IMR-90 (cell line): ENCODE measurements around the gene PRDM15. TPM values are rescaled to one million over a fixed set of nuclear protein-coding genes. Genes with fewer than 3 reads are reported as not detected.

Experiments used
- ATAC-seq: fragments of 200-7000 bp; cut with Tn5 transposase; 2 replicates; pipeline ENCODE4 v1.9.1; 2020; ENCODE audit warnings: low read depth, mild to moderate bottlenecking, moderate library complexity
- BruUV-seq: library from RNA; stranded (reverse); fragments of 400-500 nt; replicated peaks from 2 replicates; lab custom pipeline; 2021; lab: Mats Ljungman, UMichigan
- CTCF ChIA-PET: fragments of 300-600 bp; formaldehyde crosslinking; extraction: SDS; loops from one replicate; lab custom pipeline; 2021; ENCODE audit warnings: antibody characterized with exemption; lab: Yijun Ruan, JAX
- POLR2A ChIA-PET: fragments of 300-600 bp; sonication (Branson Sonifier 250); formaldehyde crosslinking; loops from one replicate; lab custom pipeline; 2022; ENCODE audit warnings: antibody characterized with exemption; ENCODE audit not compliant: unreplicated experiment; lab: Charles Lee
- DNase-seq: peaks from one replicate; pipeline ENCODE4 v3.0.0; 2013
- H2AFZ ChIP-seq: replicated peaks from 2 replicates; pipeline ENCODE3; 2013; ENCODE audit warnings: low read length, mild to moderate bottlenecking; ENCODE audit not compliant: poor library complexity
- H2AK5ac ChIP-seq: 2 replicates; pipeline ENCODE4 v1.6.1; 2013; ENCODE audit warnings: low read depth, low read length, inconsistent platforms
- H2AK9ac ChIP-seq: replicated peaks from 2 replicates; pipeline ENCODE3; 2013; ENCODE audit warnings: mild to moderate bottlenecking, low read depth, low read length, moderate library complexity; ENCODE audit not compliant: poor library complexity
- H2BK120ac ChIP-seq: 2 replicates; pipeline ENCODE4 v1.6.1; 2013; ENCODE audit warnings: low read depth, low read length, inconsistent platforms
- H2BK15ac ChIP-seq: 3 replicates; pipeline ENCODE4 v1.6.1; 2013; ENCODE audit warnings: low read depth, low read length, inconsistent platforms
- H2BK20ac ChIP-seq: 2 replicates; pipeline ENCODE4 v1.6.1; 2013; ENCODE audit warnings: low read depth, mild to moderate bottlenecking, inconsistent platforms, low read length, moderate library complexity
- H2BK5ac ChIP-seq: 2 replicates; pipeline ENCODE4 v1.6.1; 2013; ENCODE audit warnings: mild to moderate bottlenecking, low read depth, low read length, inconsistent platforms; ENCODE audit not compliant: poor library complexity, severe bottlenecking
- H3K14ac ChIP-seq: replicated peaks from 2 replicates; pipeline ENCODE4 v1.6.1; 2013; ENCODE audit warnings: low read depth, low read length, inconsistent platforms
- H3K18ac ChIP-seq: 2 replicates; pipeline ENCODE4 v1.6.1; 2013; ENCODE audit warnings: low read depth, low read length, control low read depth
- H3K23ac ChIP-seq: 2 replicates; pipeline ENCODE4 v1.6.1; 2013; ENCODE audit warnings: low read depth, low read length, inconsistent platforms
- H3K27ac ChIP-seq: 2 replicates; pipeline ENCODE4 v1.5.1; 2013; ENCODE audit warnings: mild to moderate bottlenecking, control low read depth, low read length; ENCODE audit not compliant: insufficient read depth
- H3K27me3 ChIP-seq: 2 replicates; pipeline ENCODE4 v1.6.1; 2013; ENCODE audit warnings: low read length; ENCODE audit not compliant: control insufficient read depth, insufficient read depth
- H3K36me3 ChIP-seq: 2 replicates; pipeline ENCODE4 v1.6.1; 2013; ENCODE audit warnings: low read length, mixed read lengths; ENCODE audit not compliant: control insufficient read depth, insufficient read depth
- H3K4ac ChIP-seq: 2 replicates; pipeline ENCODE4 v1.6.1; 2013; ENCODE audit warnings: low read depth, low read length, inconsistent platforms
- H3K4me1 ChIP-seq: 2 replicates; pipeline ENCODE4 v1.6.1; 2013; ENCODE audit warnings: low read length, mixed read lengths; ENCODE audit not compliant: control insufficient read depth, insufficient read depth
- H3K4me2 ChIP-seq: 2 replicates; pipeline ENCODE4 v1.6.1; 2013; ENCODE audit warnings: low read depth, mild to moderate bottlenecking, control low read depth, low read length, moderate library complexity
- H3K4me3 ChIP-seq: 2 replicates; pipeline ENCODE4 v1.5.1; 2013; ENCODE audit warnings: low read depth, mild to moderate bottlenecking, control low read depth, low read length, moderate library complexity; ENCODE audit not compliant: insufficient read depth
- H3K56ac ChIP-seq: 2 replicates; pipeline ENCODE4 v1.6.1; 2013; ENCODE audit warnings: low read length, inconsistent platforms; ENCODE audit not compliant: insufficient read depth; ENCODE audit errors: extremely low read depth
- H3K79me1 ChIP-seq, 2 experiments: 2 replicates each; pipeline ENCODE4 v1.6.1; 2013; ENCODE audit warnings: low read length in 2 of 2, inconsistent platforms in 1 of 2, low read depth in 1 of 2
- H3K9ac ChIP-seq: 2 replicates; pipeline ENCODE4 v1.6.1; 2013; ENCODE audit warnings: low read depth, low read length, control low read depth
- H3K9me1 ChIP-seq: 2 replicates; pipeline ENCODE4 v1.6.1; 2013; ENCODE audit warnings: low read length, inconsistent platforms; ENCODE audit not compliant: insufficient read depth
- H3K9me3 ChIP-seq: 2 replicates; pipeline ENCODE4 v1.6.1; 2013; ENCODE audit warnings: low read length; ENCODE audit not compliant: control insufficient read depth, insufficient read depth
- H4K20me1 ChIP-seq: 2 replicates; pipeline ENCODE4 v1.6.1; 2013; ENCODE audit warnings: low read length, inconsistent platforms; ENCODE audit not compliant: insufficient read depth
- H4K5ac ChIP-seq: 2 replicates; pipeline ENCODE4 v1.6.1; 2013; ENCODE audit warnings: mild to moderate bottlenecking, low read depth, low read length, control low read depth
- H4K8ac ChIP-seq, 2 experiments: 2 replicates each; pipeline ENCODE4 v1.6.1; 2013; ENCODE audit warnings: low read depth in 2 of 2, low read length in 2 of 2, control low read depth in 1 of 2, inconsistent platforms in 1 of 2
- H4K91ac ChIP-seq: 2 replicates; pipeline ENCODE4 v1.6.1; 2013; ENCODE audit warnings: low read depth, low read length, inconsistent platforms; ENCODE audit not compliant: insufficient read depth
- BHLHE40 ChIP-seq: fragments of 150-350 bp; IDR thresholded peaks from 2 replicates; pipeline ENCODE4 v1.6.1; 2016; ENCODE audit warnings: mild to moderate bottlenecking, low read depth, low read length
- CEBPB ChIP-seq: IDR thresholded peaks from 2 replicates; pipeline ENCODE4 v1.6.1; 2012; ENCODE audit warnings: low read depth, low read length, improper control_type of control experiment
- CHD1 ChIP-seq: IDR thresholded peaks from 2 replicates; pipeline ENCODE4 v1.6.1; 2012; ENCODE audit warnings: low read depth, low read length, improper control_type of control experiment
- CTCF ChIP-seq: conservative IDR thresholded peaks from 2 replicates; pipeline ENCODE4 v1.5.1; 2012; ENCODE audit warnings: mild to moderate bottlenecking, low read depth, low read length, improper control_type of control experiment
- ELK1 ChIP-seq: fragments of 150-350 bp; IDR thresholded peaks from 2 replicates; pipeline ENCODE4 v1.6.1; 2016; ENCODE audit warnings: low read depth, mild to moderate bottlenecking, low read length, moderate library complexity, borderline replicate concordance
- FOS ChIP-seq: fragments of 150-350 bp; IDR thresholded peaks from 2 replicates; pipeline ENCODE4 v1.6.1; 2016; ENCODE audit warnings: low read depth, low read length
- MAFK ChIP-seq: IDR thresholded peaks from 2 replicates; pipeline ENCODE4 v1.6.1; 2012; ENCODE audit warnings: low read depth, low read length, improper control_type of control experiment
- MAZ ChIP-seq: IDR thresholded peaks from 2 replicates; pipeline ENCODE4 v1.6.1; 2012; ENCODE audit warnings: low read depth, mild to moderate bottlenecking, low read length, improper control_type of control experiment, moderate library complexity, borderline replicate concordance
- MXI1 ChIP-seq: IDR thresholded peaks from 2 replicates; pipeline ENCODE4 v1.6.1; 2012; ENCODE audit warnings: low read depth, mild to moderate bottlenecking, low read length, moderate library complexity, borderline replicate concordance
- NFE2L2 ChIP-seq: fragments of 150-350 bp; IDR thresholded peaks from 2 replicates; pipeline ENCODE4 v1.6.1; 2016; ENCODE audit warnings: low read depth, mild to moderate bottlenecking, low read length
- POLR2A ChIP-seq: IDR thresholded peaks from 2 replicates; pipeline ENCODE4 v1.6.1; 2012; ENCODE audit warnings: mild to moderate bottlenecking, low read depth, low read length
- RAD21 ChIP-seq: IDR thresholded peaks from 2 replicates; pipeline ENCODE4 v1.6.1; 2012; ENCODE audit warnings: low read length, improper control_type of control experiment
- RCOR1 ChIP-seq: IDR thresholded peaks from 2 replicates; pipeline ENCODE4 v1.6.1; 2012; ENCODE audit warnings: mild to moderate bottlenecking, low read length, improper control_type of control experiment; ENCODE audit not compliant: insufficient replicate concordance
- RFX5 ChIP-seq: IDR thresholded peaks from 2 replicates; pipeline ENCODE4 v1.8.0; 2012; ENCODE audit warnings: low read depth, mild to moderate bottlenecking, low read length, moderate library complexity
- SMC3 ChIP-seq: fragments of 150-350 bp; IDR thresholded peaks from 2 replicates; pipeline ENCODE4 v1.6.1; 2016; ENCODE audit warnings: low read depth, mild to moderate bottlenecking, antibody characterized with exemption, low read length, moderate library complexity
- USF2 ChIP-seq: fragments of 150-350 bp; IDR thresholded peaks from 2 replicates; pipeline ENCODE4 v1.6.1; 2017; ENCODE audit warnings: mild to moderate bottlenecking, antibody characterized with exemption, low read length, low read depth
- WGBS, 2 experiments: methylation state at CpG; one replicate each; pipeline versions ENCODE4 v1.1.5 to v1.1.7; 2013; ENCODE audit warnings: missing lambda C conversion rate in 2 of 2; ENCODE audit not compliant: insufficient read length in 1 of 2; ENCODE audit errors: extremely low coverage in 2 of 2; 5-methylcytosine and 5-hydroxymethylcytosine counted together
- dilution Hi-C: fragments of 300-500 bp; cut with HindIII; formaldehyde crosslinking; loops from one replicate; pipeline ENCODE4 v1.14.3; 2018; ENCODE audit warnings: low sequenced_read_pairs; ENCODE audit not compliant: unreplicated experiment
- in situ Hi-C: fragments of 300-500 bp; cut with MboI; formaldehyde crosslinking; loops from 3 replicates; pipeline ENCODE4 v1.14.3; 2019; ENCODE audit warnings: low sequenced_read_pairs, inconsistent platforms, mixed read lengths
- intact Hi-C: fragments of 100-400 bp; cut with micrococcal nuclease; formaldehyde crosslinking; loops from 2 replicates; pipeline ENCODE4 v1.10.0; 2022
- polyA plus RNA-seq, 3 experiments: library from polyadenylated mRNA; depleted of rRNA; stranded (reverse); fragments of >200 nt; gene quantifications; 2 replicates each; pipeline ENCODE4 v1.2.3, GENCODE V29; 2012; ENCODE audit warnings: low replicate concordance in 1 of 3
- total RNA-seq: library from RNA; depleted of rRNA; stranded (reverse); fragments of >200 nt; gene quantifications from 2 replicates; pipeline ENCODE4 v1.2.3, GENCODE V29; 2012

Gene PRDM15
- total and polyA plus RNA-seq, 2 of the 4 experiments (the other 2 are of a cell fraction) = 7.3 to 8.8 TPM

- POLR2A ChIA-PET = no interaction called here
- CTCF ChIA-PET = interaction anchor here (1.3 kb wide), 1 partner anchor 237 kb away, joined by 3 read pairs; no protein-coding TSS in a partner anchor
- ATAC-seq = no peak
Observed at GRCh38 chr21:41848958-41849580, 30.1 kb downstream of the PRDM15 start.

More at GRCh38 chr21:41848958-41849580, 30.1 kb downstream of the PRDM15 start:
- no peak overlapping the region for H3K4me2 ChIP-seq
- H2BK20ac ChIP-seq = no peak overlapping the region
- H2BK5ac ChIP-seq = no peak overlapping the region
- no peak overlapping the region for H3K27ac ChIP-seq
- H4K20me1 ChIP-seq = no peaks in the 10 kb centered on the region; the same call in 1 of the 2 replicates
- H3K9me3 ChIP-seq = no peaks in the 10 kb centered on the region
- intact Hi-C loops = no loop called here
- H3K27me3 ChIP-seq = no peaks in the 10 kb centered on the region
- H3K18ac ChIP-seq = no peak overlapping the region
- no peak overlapping the region for H4K5ac ChIP-seq
- TF ChIP-seq CTCF (no peak), MAFK (no peak), SMC3 (no peak), MAZ (no peak), RCOR1 (no peak), RFX5 (no peak), BHLHE40 (no peak), RAD21 (no peak), NFE2L2 (no peak), USF2 (no peak), CHD1 (no peak), CEBPB (no peak), FOS (no peak), MXI1 (no peak), POLR2A (no peak), ELK1 (no peak)
- H3K79me1 ChIP-seq = 0 out of 4 replicates have a peak, but pooled peaks cover 0 to 4% of the 10 kb centered on the region in 2 experiments
- H2BK15ac ChIP-seq = no peak overlapping the region
- peaks cover 9% of the 10 kb centered on the region for H3K36me3 ChIP-seq
- BruUV-seq = no TSS peak
- H2BK120ac ChIP-seq = no peak overlapping the region
- H3K56ac ChIP-seq = no peak overlapping the region
- H4K8ac ChIP-seq = no peak overlapping the region
- DNase-seq = no peak
- H3K9me1 ChIP-seq = peaks cover 1% of the 10 kb centered on the region; the same call in 1 of the 2 replicates
- no peak overlapping the region for H3K4me3 ChIP-seq
- dilution Hi-C loops = no loop called here
- 95% methylated on average over 7 of the region's 15 CpGs; no CpG with 5 or more reads in 1 of the 2 experiments for WGBS, 2 experiments
- no peak overlapping the region for H3K4ac ChIP-seq
- H3K14ac ChIP-seq = no peak overlapping the region
- in situ Hi-C loops = no loop called here
- no peak overlapping the region for H2AK5ac ChIP-seq
- H2AK9ac ChIP-seq = no peak overlapping the region
- no peak overlapping the region for H3K9ac ChIP-seq
- no peaks in the 10 kb centered on the region for H3K4me1 ChIP-seq
- no peak overlapping the region; the same call in 1 of the 2 replicates for H3K23ac ChIP-seq
- no peak overlapping the region for H2AFZ ChIP-seq
- H4K91ac ChIP-seq = no peak overlapping the region
